ENCODE measurements around the gene AKT2.
"Not testable (repeated sequence)": the region's sequence is repeated elsewhere in the genome, so short reads cannot be mapped to it uniquely, and the experiment has no call there.

The AKT2 gene

GRCh38 chr19:40232949-40233810 lies 52.0 kb downstream of the AKT2 start:
- no peak for DNase-seq

- DNase-seq: no peak
Measured at GRCh38 chr19:40232479-40232878, 52.7 kb downstream of the AKT2 start.

GRCh38 chr19:40231544-40232424 lies 53.4 kb downstream of the AKT2 start:
- DNase-seq: no peak

GRCh38 chr19:40231057-40231456 lies 54.1 kb downstream of the AKT2 start:
- no peak for DNase-seq

GRCh38 chr19:40229926-40230417 lies 55.2 kb downstream of the AKT2 start:
- no peak for DNase-seq

- DNase-seq: peak; percentile 18
Measured at GRCh38 chr19:40229484-40229883, 55.7 kb downstream of the AKT2 start.

- DNase-seq: no peak
Measured at GRCh38 chr19:40228863-40229262, 56.3 kb downstream of the AKT2 start.

GRCh38 chr19:40228346-40228745 lies 56.8 kb downstream of the AKT2 start:
- no peak for DNase-seq

GRCh38 chr19:40225440-40226305 lies 59.5 kb downstream of the AKT2 start:
- no peak for DNase-seq

GRCh38 chr19:40224342-40225150 lies 60.6 kb downstream of the AKT2 start:
- DNase-seq: no peak

- peak; percentile 31 for DNase-seq
Measured at GRCh38 chr19:40223135-40223822, 61.9 kb downstream of the AKT2 start.

- DNase-seq: peak; percentile 83
Measured at GRCh38 chr19:40221858-40222619, 63.1 kb downstream of the AKT2 start.

GRCh38 chr19:40220674-40221073 lies 64.5 kb downstream of the AKT2 start:
- no peak for DNase-seq

GRCh38 chr19:40219721-40220276 lies 65.3 kb downstream of the AKT2 start:
- DNase-seq: no peak

GRCh38 chr19:40219029-40219428 lies 66.1 kb downstream of the AKT2 start:
- not testable (repeated sequence) for DNase-seq

- DNase-seq: peak; percentile 37
Measured at GRCh38 chr19:40217934-40218890, 66.9 kb downstream of the AKT2 start, which contains the start of gene TTC9B. TSS of gene TTC9B (minus strand) at chr19:40218384. CDS start at chr19:40218381, 3 bp downstream.

GRCh38 chr19:40217027-40217810 lies 67.9 kb downstream of the AKT2 start:
- DNase-seq: no peak

- DNase-seq: no peak
Measured at GRCh38 chr19:40216777-40217026, 68.4 kb downstream of the AKT2 start.

Measured in CD4-positive, alpha-beta T cell treated with Interleukin-6 for 4 hours (primary cell).